AG08395 (cell line): ENCODE measurements around the gene PPM1A.

Source experiments
- DNase-seq: peaks from one replicate; pipeline ENCODE4 v3.0.0; 2012; ENCODE audit warnings: mixed read lengths, low spot score

PPM1A gene

DNA sequence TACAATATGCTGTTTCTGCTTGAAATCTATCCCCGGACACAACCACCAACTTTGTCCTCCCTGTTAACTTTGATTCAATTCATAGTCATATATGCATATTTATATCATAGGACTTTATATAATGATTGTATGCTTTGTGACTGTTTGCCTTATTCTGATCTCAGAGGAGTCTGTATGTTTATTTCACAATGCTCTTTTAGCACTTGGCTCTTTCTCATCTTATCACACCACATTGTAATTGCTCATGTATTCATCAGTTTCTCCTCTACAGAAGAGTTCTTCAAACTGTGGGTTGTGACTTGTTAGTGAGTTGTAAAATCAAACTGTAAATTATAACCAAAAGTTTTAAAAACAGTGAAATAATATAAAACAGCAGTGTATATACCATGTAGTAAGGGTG lies 21.7 kb upstream of the PPM1A start:
- no peak for DNase-seq

- no peak for DNase-seq
Observed at GRCh38 chr14:60229614-60230013, 19.4 kb upstream of the PPM1A start.

DNA sequence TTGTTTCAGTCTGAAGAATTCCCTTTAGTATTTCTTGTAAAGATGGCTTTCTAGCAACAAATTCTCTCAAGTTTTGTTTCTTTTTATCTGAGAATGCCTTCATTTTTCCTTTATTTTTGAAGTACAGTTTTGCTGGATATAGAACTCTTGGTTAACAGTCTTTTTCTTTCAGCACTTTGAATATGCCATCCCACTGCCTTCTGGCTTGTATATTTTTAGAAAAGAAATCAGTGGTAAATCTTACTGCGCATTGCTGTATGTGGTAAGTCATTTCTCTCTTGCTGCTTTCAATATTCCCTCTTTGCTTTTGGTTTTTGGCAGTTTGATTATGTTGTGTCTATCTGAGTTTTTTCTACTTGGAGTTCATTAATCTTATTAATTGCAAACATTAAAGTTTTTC lies 16.8 kb upstream of the PPM1A start:
- no peak for DNase-seq

GRCh38 chr14:60233251-60233650 lies 15.8 kb upstream of the PPM1A start:
- no peak for DNase-seq

DNA sequence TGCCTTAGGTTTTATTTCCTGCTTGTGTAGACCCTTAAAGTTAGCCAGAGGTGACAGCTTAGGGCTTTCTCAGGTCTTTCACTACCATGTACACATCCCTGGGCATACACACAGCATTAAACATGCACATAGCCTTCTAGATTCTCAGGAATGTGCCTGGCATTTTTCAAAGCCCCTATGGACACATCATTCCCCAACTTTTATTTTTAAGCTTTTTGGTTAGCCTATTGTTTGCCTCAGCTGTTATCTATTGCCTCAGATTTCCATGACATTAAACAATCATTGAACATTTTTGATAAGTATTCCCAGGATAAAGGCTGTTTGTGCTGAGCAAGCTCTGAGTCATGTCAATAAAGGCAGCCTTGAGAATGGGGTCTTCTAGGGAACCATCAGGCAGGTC lies 15.1 kb upstream of the PPM1A start:
- no peak for DNase-seq

DNA sequence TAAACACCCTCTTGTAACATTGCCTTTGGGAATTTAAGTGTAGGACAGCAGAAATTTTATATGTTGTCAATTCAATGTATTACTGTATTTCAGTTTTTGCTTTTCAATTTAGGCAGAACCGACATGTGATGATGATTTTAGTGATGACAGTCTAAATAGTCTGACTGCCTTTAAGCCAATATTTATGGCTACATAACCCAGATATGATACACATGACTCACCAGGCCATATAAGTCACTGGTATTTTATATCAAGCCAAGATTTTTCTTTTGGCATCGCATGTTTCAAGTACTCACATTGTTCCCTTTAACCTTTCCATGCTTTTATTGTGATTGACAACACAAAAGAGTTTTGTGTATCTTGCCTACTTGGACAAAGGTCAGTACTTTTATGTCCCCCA lies 13.6 kb upstream of the PPM1A start:
- no peak for DNase-seq

GRCh38 chr14:60238955-60239354 lies 10.1 kb upstream of the PPM1A start:
- DNase-seq = no peak

DNA sequence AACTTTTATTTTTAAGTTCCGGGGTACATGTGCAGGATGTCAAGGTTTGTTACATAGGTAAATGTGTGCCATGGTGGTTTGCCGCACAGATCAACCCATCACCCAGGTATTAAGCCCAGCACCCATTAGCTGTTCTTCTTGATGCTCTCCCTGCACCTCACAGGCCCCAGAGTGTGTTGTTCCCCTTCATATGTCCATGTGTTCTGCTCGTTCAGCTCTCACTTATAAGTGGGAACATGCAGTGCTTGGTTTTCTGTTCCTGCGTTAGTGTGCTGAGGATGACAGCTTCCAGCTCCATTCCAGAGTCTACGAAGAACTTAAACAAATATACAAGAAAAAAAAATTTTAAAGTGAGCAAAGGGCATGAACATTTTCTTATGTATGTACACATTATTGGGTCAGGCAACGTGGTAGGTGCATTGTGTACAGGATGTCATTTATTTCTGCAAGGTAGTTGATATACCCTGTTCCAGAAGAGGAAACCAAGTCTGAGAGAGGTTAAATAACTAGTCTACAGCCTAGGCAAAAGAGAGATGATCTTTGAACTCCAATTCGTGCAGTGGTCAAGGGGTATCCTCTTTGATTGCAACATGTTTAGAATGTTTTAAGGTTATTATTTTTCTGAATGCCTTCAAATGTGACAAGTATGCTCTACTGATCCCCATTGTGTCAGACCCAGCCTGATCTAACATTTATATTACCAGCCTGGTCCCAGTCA lies 8.7 kb upstream of the PPM1A start:
- no peak for DNase-seq

- DNase-seq = no peak
Observed at GRCh38 chr14:60241091-60241490, 7.9 kb upstream of the PPM1A start.

DNA sequence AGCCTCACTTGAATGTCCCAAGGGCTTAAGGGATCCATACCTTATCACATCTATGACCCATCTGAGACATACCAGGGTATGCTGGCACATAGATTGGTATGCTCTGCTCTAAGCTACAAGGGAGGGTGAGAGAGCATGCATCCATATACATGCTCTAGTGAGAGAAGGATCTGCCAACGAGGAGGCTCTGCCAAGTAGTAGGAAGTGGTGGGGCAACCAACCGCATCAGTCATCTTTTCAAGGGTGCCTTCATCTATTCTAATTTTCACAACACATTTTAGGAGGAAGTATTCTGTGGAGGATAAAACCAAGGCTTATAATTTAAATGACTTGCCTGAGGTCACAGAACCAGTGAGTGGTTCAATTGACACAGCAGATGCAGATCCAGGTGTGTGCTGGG lies 6.6 kb upstream of the PPM1A start:
- DNase-seq = no peak

DNA sequence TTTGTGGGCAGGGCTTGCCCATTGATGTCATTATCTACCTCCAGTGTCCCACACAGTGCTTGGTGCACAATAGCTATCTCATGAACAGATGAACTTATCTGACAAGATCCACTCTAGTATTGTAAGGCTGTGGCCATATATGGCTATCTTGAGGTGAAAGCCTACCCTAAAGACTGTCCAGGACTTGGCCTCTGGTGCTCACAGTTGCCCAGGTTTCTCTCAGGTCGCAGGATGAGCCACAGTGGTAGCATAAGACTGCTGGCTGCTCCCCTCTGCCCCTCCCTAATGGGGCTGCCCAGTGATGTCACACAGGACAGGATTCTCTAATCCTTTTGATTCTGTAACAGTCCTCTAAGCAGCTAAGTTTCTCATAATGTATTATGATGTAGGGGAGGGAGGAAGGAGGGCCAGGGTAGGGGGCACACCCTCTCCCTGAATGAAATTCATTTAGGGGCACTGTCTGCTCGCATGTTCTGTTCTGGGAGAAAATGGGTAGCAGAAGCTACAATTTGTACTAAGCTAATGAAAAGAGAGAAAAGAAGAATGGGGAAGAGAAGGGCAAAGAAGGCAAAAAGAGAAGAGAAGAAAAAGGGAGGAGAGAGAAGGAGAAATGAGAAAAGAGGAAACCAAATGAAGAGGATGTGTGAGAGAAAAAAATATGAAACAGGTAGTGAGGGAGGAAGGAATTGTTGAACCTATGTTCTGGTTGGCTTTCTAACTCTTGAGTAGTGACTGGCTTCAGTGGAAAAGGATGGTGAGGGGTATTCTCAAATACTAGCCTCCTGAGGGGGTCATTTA lies 3.4 kb upstream of the PPM1A start:
- DNase-seq = no peak

GRCh38 chr14:60247994-60248696 lies 876 bp upstream of the PPM1A start:
- peak; percentile 94 for DNase-seq

GRCh38 chr14:60249321-60250256 lies 568 bp downstream of the PPM1A start:
- peak; percentile 78 for DNase-seq

- peak; percentile 8 for DNase-seq
Observed at GRCh38 chr14:60250257-60251035, 1.4 kb downstream of the PPM1A start.

DNA sequence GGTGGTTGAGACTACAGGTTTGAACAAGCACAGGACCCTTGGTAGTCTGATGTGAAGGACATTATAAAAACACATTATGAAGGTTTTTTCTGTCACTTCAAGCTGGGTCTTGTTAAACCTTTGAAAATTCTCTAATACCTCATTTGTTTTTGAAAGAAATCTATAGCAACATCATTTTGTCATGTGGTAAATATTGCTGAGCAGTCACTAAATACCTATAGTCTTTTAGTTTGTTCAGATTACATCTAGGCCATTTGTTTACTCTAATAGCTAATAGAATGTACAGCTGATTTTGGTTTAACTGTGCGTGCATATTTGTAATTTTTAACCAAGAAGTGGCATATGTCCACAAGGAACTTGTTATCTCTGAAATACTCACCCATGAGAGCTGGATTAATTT lies 2.9 kb downstream of the PPM1A start:
- DNase-seq = no peak

DNA sequence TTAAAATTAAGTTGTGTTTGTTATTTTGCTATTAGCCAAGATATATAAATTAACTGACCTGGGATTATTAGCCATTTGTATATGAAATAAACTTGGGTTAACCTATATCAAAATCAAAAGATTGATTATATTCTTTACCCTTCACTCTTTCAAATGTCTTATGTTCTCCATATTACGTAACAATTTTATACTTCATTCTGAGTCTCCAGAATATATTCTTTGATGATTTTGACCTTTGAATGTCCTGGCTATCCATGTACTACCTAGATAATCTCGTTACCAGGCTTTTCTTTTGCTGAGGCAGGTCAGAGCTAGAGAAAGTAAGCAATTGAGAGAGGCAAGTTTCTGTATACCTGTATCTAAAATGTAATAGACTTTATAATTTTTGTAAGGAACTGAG lies 3.6 kb downstream of the PPM1A start:
- no peak for DNase-seq

DNA sequence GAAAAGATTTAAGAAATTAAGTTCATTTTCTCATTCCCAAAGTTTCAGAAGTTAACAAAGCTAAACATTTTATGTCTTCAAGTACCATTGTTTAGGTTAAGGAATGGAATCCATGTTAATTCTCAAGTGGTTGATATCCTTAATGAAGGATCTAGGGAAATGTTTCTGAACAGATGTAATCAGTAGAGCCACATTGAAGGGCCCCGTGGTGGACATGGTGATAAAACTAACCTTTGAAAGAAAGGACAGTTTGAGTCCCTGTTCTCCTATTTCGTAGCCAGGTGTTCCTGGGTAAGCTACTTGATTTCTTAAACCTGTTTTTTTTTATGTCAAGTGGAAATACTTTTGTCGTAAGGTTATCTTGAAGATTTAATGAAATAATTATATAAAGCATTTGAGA lies 4.6 kb downstream of the PPM1A start:
- DNase-seq = no peak

GRCh38 chr14:60254176-60254575 lies 5.2 kb downstream of the PPM1A start:
- DNase-seq = no peak

GRCh38 chr14:60257865-60258264 lies 8.8 kb downstream of the PPM1A start:
- DNase-seq = no peak

DNA sequence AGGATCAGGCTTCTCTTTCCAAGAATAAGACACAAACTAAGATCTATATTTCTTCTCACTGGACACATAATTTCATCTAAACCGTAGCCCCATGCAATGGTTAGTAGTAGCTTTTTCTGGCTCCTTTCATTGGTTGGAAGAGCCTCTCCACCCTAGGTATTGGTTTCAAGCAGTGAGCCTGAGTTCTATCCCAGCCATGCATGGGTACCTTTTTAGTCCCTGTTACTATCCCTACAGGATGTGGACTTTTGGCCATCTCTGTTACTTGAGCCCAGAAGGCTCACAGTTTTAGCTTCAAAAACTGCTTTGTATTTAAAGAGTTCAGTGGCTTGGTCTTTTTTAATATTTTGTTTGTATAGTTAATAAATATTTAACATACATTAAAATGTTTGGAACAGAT lies 16.1 kb downstream of the PPM1A start:
- no peak for DNase-seq
